OCI-LY3 (cell line): ENCODE results near the gene LMO1.

Source experiments
- EZH2phosphoT487 ChIP-seq: fragments of 200-600 bp; shearing (Covaris generic); IDR thresholded peaks from 2 replicates; pipeline ENCODE4 v1.6.1; 2018; ENCODE audit warnings: antibody characterized with exemption, mixed run types, low read depth
- TF ChIP-seq, protein P1 (sequence below): fragments of 200-600, 300-600 bp; sonication (generic); IDR thresholded peaks from 2 replicates; pipeline ENCODE4 v1.5.1; 2014; ENCODE audit warnings: antibody characterized with exemption, low read length, low read depth

- TF ChIP-seq, protein P1, sequence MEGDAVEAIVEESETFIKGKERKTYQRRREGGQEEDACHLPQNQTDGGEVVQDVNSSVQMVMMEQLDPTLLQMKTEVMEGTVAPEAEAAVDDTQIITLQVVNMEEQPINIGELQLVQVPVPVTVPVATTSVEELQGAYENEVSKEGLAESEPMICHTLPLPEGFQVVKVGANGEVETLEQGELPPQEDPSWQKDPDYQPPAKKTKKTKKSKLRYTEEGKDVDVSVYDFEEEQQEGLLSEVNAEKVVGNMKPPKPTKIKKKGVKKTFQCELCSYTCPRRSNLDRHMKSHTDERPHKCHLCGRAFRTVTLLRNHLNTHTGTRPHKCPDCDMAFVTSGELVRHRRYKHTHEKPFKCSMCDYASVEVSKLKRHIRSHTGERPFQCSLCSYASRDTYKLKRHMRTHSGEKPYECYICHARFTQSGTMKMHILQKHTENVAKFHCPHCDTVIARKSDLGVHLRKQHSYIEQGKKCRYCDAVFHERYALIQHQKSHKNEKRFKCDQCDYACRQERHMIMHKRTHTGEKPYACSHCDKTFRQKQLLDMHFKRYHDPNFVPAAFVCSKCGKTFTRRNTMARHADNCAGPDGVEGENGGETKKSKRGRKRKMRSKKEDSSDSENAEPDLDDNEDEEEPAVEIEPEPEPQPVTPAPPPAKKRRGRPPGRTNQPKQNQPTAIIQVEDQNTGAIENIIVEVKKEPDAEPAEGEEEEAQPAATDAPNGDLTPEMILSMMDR, result no peak
- no peak for TF ChIP-seq EZH2phosphoT487
These were observed 34.1 kb downstream of the LMO1 start for GRCh38 chr11:8229299-8230177.
